ENCODE results near the gene NUMA1.

NUMA1 gene

GRCh38 chr11:71998649-71999310 is 81.6 kb downstream of the NUMA1 start, which contains the start of gene IL18BP:
IL18BP (plus strand) TSS chr11:71998909; CDS start chr11:71999985, 1,076 bp downstream.
- no peaks in the 10 kb centered on the region for H3K27me3 Mint-ChIP-seq
- peak within 1 kb of the TSS; percentile 32 for H3K4me3 Mint-ChIP-seq

GRCh38 chr11:71998061-71998460 is 82.3 kb downstream of the NUMA1 start:
- peak overlapping the region; percentile 93 for H3K27ac Mint-ChIP-seq
- no peaks in the 10 kb centered on the region for H3K27me3 Mint-ChIP-seq
- H3K4me3 Mint-ChIP-seq = no peak overlapping the region
- peaks cover 67% of the 10 kb centered on the region for H3K36me3 Mint-ChIP-seq (ENCODE audit: low read depth)
- peaks cover 23% of the 10 kb centered on the region for H3K4me1 Mint-ChIP-seq (ENCODE audit: low read depth)
- DNase-seq = no peak
- no peaks in the 10 kb centered on the region for H3K9me3 Mint-ChIP-seq

More at GRCh38 chr11:71998649-71999310, 81.6 kb downstream of the NUMA1 start, which contains the start of gene IL18BP:
- no peak for DNase-seq
- Mint-ChIP-seq H3K9me3 (no peaks in the 10 kb centered on the region), H3K27ac (peak within 1 kb of the TSS; percentile 93), H3K4me1 (ENCODE audit: low read depth) (peaks cover 23% of the 10 kb centered on the region), H3K36me3 (ENCODE audit: low read depth) (peaks cover 72% of the 10 kb centered on the region)

- no peaks in the 10 kb centered on the region for H3K9me3 Mint-ChIP-seq
- H3K4me3 Mint-ChIP-seq = no peak overlapping the region
- peaks cover 66% of the 10 kb centered on the region for H3K36me3 Mint-ChIP-seq (ENCODE audit: low read depth)
- H3K4me1 Mint-ChIP-seq (ENCODE audit: low read depth) = peaks cover 23% of the 10 kb centered on the region
- no peak overlapping the region for H3K27ac Mint-ChIP-seq
- H3K27me3 Mint-ChIP-seq = no peaks in the 10 kb centered on the region
- no peak for DNase-seq
Measured at GRCh38 chr11:71997594-71997993, 82.7 kb downstream of the NUMA1 start.

- H3K4me1 Mint-ChIP-seq (ENCODE audit: low read depth) = peaks cover 29% of the 10 kb centered on the region
- H3K27me3 Mint-ChIP-seq = no peaks in the 10 kb centered on the region
- H3K27ac Mint-ChIP-seq = no peak overlapping the region
- no peaks in the 10 kb centered on the region for H3K9me3 Mint-ChIP-seq
- H3K4me3 Mint-ChIP-seq = no peak overlapping the region
- no peak for DNase-seq
- H3K36me3 Mint-ChIP-seq (ENCODE audit: low read depth) = peaks cover 64% of the 10 kb centered on the region
Measured at GRCh38 chr11:71996946-71997345, 83.4 kb downstream of the NUMA1 start.

GRCh38 chr11:71996517-71996916 is 83.8 kb downstream of the NUMA1 start:
- Mint-ChIP-seq H3K27ac (no peak overlapping the region), H3K9me3 (no peaks in the 10 kb centered on the region), H3K4me3 (no peak overlapping the region)

GRCh38 chr11:71995726-71996291 is 84.5 kb downstream of the NUMA1 start:
- peaks cover 61% of the 10 kb centered on the region for H3K36me3 Mint-ChIP-seq (ENCODE audit: low read depth)
- H3K9me3 Mint-ChIP-seq = no peaks in the 10 kb centered on the region
- H3K4me3 Mint-ChIP-seq = no peak overlapping the region
- H3K27me3 Mint-ChIP-seq = no peaks in the 10 kb centered on the region
- DNase-seq = no peak
- H3K4me1 Mint-ChIP-seq (ENCODE audit: low read depth) = peaks cover 32% of the 10 kb centered on the region
- H3K27ac Mint-ChIP-seq = peak overlapping the region; percentile 61

More at GRCh38 chr11:71996517-71996916, 83.8 kb downstream of the NUMA1 start:
- DNase-seq = no peak
- Mint-ChIP-seq H3K36me3 (ENCODE audit: low read depth) (peaks cover 61% of the 10 kb centered on the region), H3K4me1 (ENCODE audit: low read depth) (peaks cover 31% of the 10 kb centered on the region), H3K27me3 (no peaks in the 10 kb centered on the region)

GRCh38 chr11:71994786-71995185 is 85.6 kb downstream of the NUMA1 start:
- H3K4me3 Mint-ChIP-seq = no peak overlapping the region
- no peak overlapping the region for H3K27ac Mint-ChIP-seq
- H3K4me1 Mint-ChIP-seq (ENCODE audit: low read depth) = peaks cover 28% of the 10 kb centered on the region

GRCh38 chr11:71992136-71992730 is 88.1 kb downstream of the NUMA1 start:
- no peak overlapping the region for H3K4me3 Mint-ChIP-seq
- no peak for DNase-seq
- peaks cover 9% of the 10 kb centered on the region for H3K4me1 Mint-ChIP-seq (ENCODE audit: low read depth)
- peaks cover 60% of the 10 kb centered on the region for H3K36me3 Mint-ChIP-seq (ENCODE audit: low read depth)
- H3K9me3 Mint-ChIP-seq = no peaks in the 10 kb centered on the region
- H3K27ac Mint-ChIP-seq = peak overlapping the region; percentile 38
- H3K27me3 Mint-ChIP-seq = no peaks in the 10 kb centered on the region

More at GRCh38 chr11:71994786-71995185, 85.6 kb downstream of the NUMA1 start:
- no peaks in the 10 kb centered on the region for H3K9me3 Mint-ChIP-seq
- no peaks in the 10 kb centered on the region for H3K27me3 Mint-ChIP-seq
- H3K36me3 Mint-ChIP-seq (ENCODE audit: low read depth) = peaks cover 62% of the 10 kb centered on the region
- no peak for DNase-seq

GRCh38 chr11:71991494-71991893 is 88.8 kb downstream of the NUMA1 start:
- no peaks in the 10 kb centered on the region for H3K9me3 Mint-ChIP-seq
- no peak overlapping the region for H3K4me3 Mint-ChIP-seq
- H3K27ac Mint-ChIP-seq = no peak overlapping the region
- H3K27me3 Mint-ChIP-seq = no peaks in the 10 kb centered on the region
- peaks cover 59% of the 10 kb centered on the region for H3K36me3 Mint-ChIP-seq (ENCODE audit: low read depth)
- peaks cover 9% of the 10 kb centered on the region for H3K4me1 Mint-ChIP-seq (ENCODE audit: low read depth)
- no peak for DNase-seq

- Mint-ChIP-seq H3K4me3 (no peak overlapping the region), H3K4me1 (ENCODE audit: low read depth) (peaks cover 9% of the 10 kb centered on the region), H3K27ac (no peak overlapping the region), H3K36me3 (ENCODE audit: low read depth) (peaks cover 57% of the 10 kb centered on the region), H3K27me3 (no peaks in the 10 kb centered on the region), H3K9me3 (no peaks in the 10 kb centered on the region)
- DNase-seq = no peak
Measured at GRCh38 chr11:71990701-71991100, 89.6 kb downstream of the NUMA1 start.

GRCh38 chr11:71988050-71988449 is 92.3 kb downstream of the NUMA1 start:
- Mint-ChIP-seq H3K27me3 (no peaks in the 10 kb centered on the region), H3K27ac (no peak overlapping the region), H3K36me3 (ENCODE audit: low read depth) (peaks cover 67% of the 10 kb centered on the region), H3K4me3 (no peak overlapping the region), H3K9me3 (no peaks in the 10 kb centered on the region), H3K4me1 (ENCODE audit: low read depth) (peaks cover 9% of the 10 kb centered on the region)
- no peak for DNase-seq

GRCh38 chr11:71987521-71987920 is 92.8 kb downstream of the NUMA1 start:
- no peak for DNase-seq
- Mint-ChIP-seq H3K27ac (no peak overlapping the region), H3K9me3 (no peaks in the 10 kb centered on the region), H3K4me3 (no peak overlapping the region), H3K4me1 (ENCODE audit: low read depth) (peaks cover 9% of the 10 kb centered on the region), H3K27me3 (no peaks in the 10 kb centered on the region), H3K36me3 (ENCODE audit: low read depth) (peaks cover 69% of the 10 kb centered on the region)

GRCh38 chr11:71986131-71986530 is 94.2 kb downstream of the NUMA1 start:
- Mint-ChIP-seq H3K36me3 (ENCODE audit: low read depth) (peaks cover 69% of the 10 kb centered on the region), H3K27me3 (no peaks in the 10 kb centered on the region), H3K4me3 (no peak overlapping the region), H3K27ac (no peak overlapping the region), H3K9me3 (no peaks in the 10 kb centered on the region), H3K4me1 (ENCODE audit: low read depth) (no peaks in the 10 kb centered on the region)
- DNase-seq = no peak

GRCh38 chr11:71979602-71980001 is 100.7 kb downstream of the NUMA1 start:
- no peaks in the 10 kb centered on the region for H3K4me1 Mint-ChIP-seq (ENCODE audit: low read depth)
- no peak overlapping the region for H3K27ac Mint-ChIP-seq
- H3K36me3 Mint-ChIP-seq (ENCODE audit: low read depth) = peaks cover 63% of the 10 kb centered on the region
- no peak for DNase-seq
- no peaks in the 10 kb centered on the region for H3K27me3 Mint-ChIP-seq
- no peaks in the 10 kb centered on the region for H3K9me3 Mint-ChIP-seq
- H3K4me3 Mint-ChIP-seq = no peak overlapping the region

- Mint-ChIP-seq H3K4me3 (no peak overlapping the region), H3K27ac (no peak overlapping the region)
Measured at GRCh38 chr11:71979094-71979493, 101.2 kb downstream of the NUMA1 start.

More at GRCh38 chr11:71979094-71979493, 101.2 kb downstream of the NUMA1 start:
- Mint-ChIP-seq H3K4me1 (ENCODE audit: low read depth) (no peaks in the 10 kb centered on the region), H3K9me3 (no peaks in the 10 kb centered on the region), H3K36me3 (ENCODE audit: low read depth) (peaks cover 64% of the 10 kb centered on the region), H3K27me3 (no peaks in the 10 kb centered on the region)
- no peak for DNase-seq

Data from activated T-cell treated with anti-CD3 and anti-CD28 coated beads, Interleukin-2, amount 50 U/mL, for 24 hours (primary cell).